Activated naive CD4-positive, alpha-beta T cell treated with anti-CD3 and anti-CD28 coated beads for 36 hours (primary cell): ENCODE measurements around the gene FRS3. TPM values are rescaled to one million over a fixed set of nuclear protein-coding genes. Genes with fewer than 3 reads are reported as not detected.
"Not testable (repeated sequence)": the region's sequence is repeated elsewhere in the genome, so short reads cannot be mapped to it uniquely, and the experiment has no call there.

Experiments
- CTCF ChIA-PET: fragments of 350-600 bp; sonication (Branson Sonifier 250); formaldehyde crosslinking; loops from one replicate; lab custom pipeline; 2021; ENCODE audit warnings: antibody characterized with exemption; lab: Charles Lee
- DNase-seq: peaks from one replicate; pipeline ENCODE4 v3.0.0-alpha.2; 2020
- H3K27ac Mint-ChIP-seq: one replicate; pipeline ENCODE4 v1.8.0; 2021; ENCODE audit warnings: mild to moderate bottlenecking, mixed read lengths
- H3K27me3 Mint-ChIP-seq: one replicate; pipeline ENCODE4 v1.8.0; 2021; ENCODE audit warnings: low read depth, mixed read lengths
- H3K36me3 Mint-ChIP-seq: one replicate; pipeline ENCODE4 v1.8.0; 2021; ENCODE audit warnings: low read depth, mixed read lengths
- H3K4me1 Mint-ChIP-seq: one replicate; pipeline ENCODE4 v1.8.0; 2021; ENCODE audit warnings: low read depth, mixed read lengths
- H3K4me3 Mint-ChIP-seq: one replicate; pipeline ENCODE4 v1.8.0; 2021; ENCODE audit warnings: mild to moderate bottlenecking, moderate library complexity, mixed read lengths
- H3K9me3 Mint-ChIP-seq: one replicate; pipeline ENCODE4 v1.8.0; 2021; ENCODE audit warnings: mixed read lengths
- intact Hi-C: fragments of 100-400 bp; cut with micrococcal nuclease; formaldehyde crosslinking; loops from one replicate; pipeline ENCODE4 v1.15.1; 2023
- total RNA-seq, 2 experiments: library from RNA; stranded (reverse); gene quantifications; one replicate each; pipeline ENCODE4 v1.2.3, GENCODE V29; 2021

Gene FRS3
- total RNA-seq, 2 experiments from 2014 or later: 4.0 to 4.2 TPM

GRCh38 chr6:41811946-41812345 is 32.2 kb upstream of the FRS3 start:
- H3K4me1 Mint-ChIP-seq, H3K27me3 Mint-ChIP-seq, H3K4me3 Mint-ChIP-seq, DNase-seq, H3K27ac Mint-ChIP-seq, intact Hi-C loops, H3K36me3 Mint-ChIP-seq, H3K9me3 Mint-ChIP-seq, CTCF ChIA-PET: not testable (repeated sequence)

GRCh38 chr6:41811095-41811494 is 31.4 kb upstream of the FRS3 start:
- Mint-ChIP-seq H3K27me3 (no peaks in the 10 kb centered on the region), H3K9me3 (no peaks in the 10 kb centered on the region), H3K27ac (no peak overlapping the region), H3K4me1 (no peaks in the 10 kb centered on the region), H3K36me3 (no peaks in the 10 kb centered on the region), H3K4me3 (no peak overlapping the region)
- no peak for DNase-seq
- intact Hi-C loops: no loop called here
- CTCF ChIA-PET: no interaction called here

GRCh38 chr6:41805830-41806774 is 26.4 kb upstream of the FRS3 start:
- H3K27ac Mint-ChIP-seq: no peak overlapping the region
- no peaks in the 10 kb centered on the region for H3K36me3 Mint-ChIP-seq
- H3K4me1 Mint-ChIP-seq: no peaks in the 10 kb centered on the region
- CTCF ChIA-PET: no interaction called here
- intact Hi-C loops: no loop called here
- H3K9me3 Mint-ChIP-seq: no peaks in the 10 kb centered on the region
- H3K27me3 Mint-ChIP-seq: no peaks in the 10 kb centered on the region
- no peak overlapping the region for H3K4me3 Mint-ChIP-seq
- no peak for DNase-seq

GRCh38 chr6:41801380-41801779 is 21.7 kb upstream of the FRS3 start:
- Mint-ChIP-seq H3K9me3 (no peaks in the 10 kb centered on the region), H3K4me1 (no peaks in the 10 kb centered on the region), H3K27me3 (no peaks in the 10 kb centered on the region), H3K36me3 (no peaks in the 10 kb centered on the region), H3K4me3 (no peak overlapping the region), H3K27ac (no peak overlapping the region)
- DNase-seq: no peak
- intact Hi-C loops: loop anchor here (1.0 kb wide), 1 partner anchor 365 kb away; no protein-coding TSS in a partner anchor
- CTCF ChIA-PET: interaction anchor here (0.6 to 1.9 kb wide), 7 partner anchors 14 to 363 kb away, joined by 3 to 6 read pairs (median 4); partner anchors contain the start of genes TAF8 and TOMM6

GRCh38 chr6:41799559-41799911 is 19.8 kb upstream of the FRS3 start:
- Mint-ChIP-seq H3K36me3 (no peaks in the 10 kb centered on the region), H3K9me3 (no peaks in the 10 kb centered on the region), H3K4me3 (no peak overlapping the region), H3K4me1 (no peaks in the 10 kb centered on the region), H3K27ac (no peak overlapping the region), H3K27me3 (no peaks in the 10 kb centered on the region)
- CTCF ChIA-PET: interaction anchor here (1.7 to 1.9 kb wide), 2 partner anchors 11 to 244 kb away, joined by 6 to 7 read pairs; partner anchors contain the start of gene TOMM6
- intact Hi-C loops: no loop called here
- DNase-seq: no peak

- Mint-ChIP-seq H3K4me3 (no peak overlapping the region), H3K9me3 (no peaks in the 10 kb centered on the region), H3K36me3 (no peaks in the 10 kb centered on the region), H3K4me1 (no peaks in the 10 kb centered on the region), H3K27me3 (no peaks in the 10 kb centered on the region), H3K27ac (no peak overlapping the region)
- CTCF ChIA-PET: interaction anchor here (1.7 kb wide), 1 partner anchor 11 kb away, joined by 7 read pairs; the partner anchor contains the start of gene TOMM6
- intact Hi-C loops: no loop called here
- DNase-seq: no peak
Observed at GRCh38 chr6:41798901-41799558, 19.3 kb upstream of the FRS3 start.

- no peak overlapping the region for H3K27ac Mint-ChIP-seq
- CTCF ChIA-PET: no interaction called here
- DNase-seq: no peak
- H3K36me3 Mint-ChIP-seq: peaks cover 6% of the 10 kb centered on the region
- intact Hi-C loops: no loop called here
- no peaks in the 10 kb centered on the region for H3K27me3 Mint-ChIP-seq
- peaks cover 6% of the 10 kb centered on the region for H3K4me1 Mint-ChIP-seq
- no peaks in the 10 kb centered on the region for H3K9me3 Mint-ChIP-seq
- no peak overlapping the region for H3K4me3 Mint-ChIP-seq
Observed at GRCh38 chr6:41796474-41796873, 16.8 kb upstream of the FRS3 start.

- Mint-ChIP-seq H3K4me3 (no peak overlapping the region), H3K4me1 (peaks cover 23% of the 10 kb centered on the region), H3K27ac (peak overlapping the region; percentile 65), H3K9me3 (no peaks in the 10 kb centered on the region), H3K36me3 (peaks cover 25% of the 10 kb centered on the region), H3K27me3 (no peaks in the 10 kb centered on the region)
- CTCF ChIA-PET: interaction anchor here (0.7 to 1.5 kb wide), 2 partner anchors 16 to 312 kb away, joined by 3 to 7 read pairs; no protein-coding TSS in a partner anchor
- DNase-seq: no peak
- intact Hi-C loops: no loop called here
Observed at GRCh38 chr6:41791984-41792383, 12.3 kb upstream of the FRS3 start.

GRCh38 chr6:41791305-41791704 is 11.6 kb upstream of the FRS3 start:
- H3K36me3 Mint-ChIP-seq: peaks cover 25% of the 10 kb centered on the region
- intact Hi-C loops: no loop called here

GRCh38 chr6:41790045-41790444 is 10.3 kb upstream of the FRS3 start:
- intact Hi-C loops: no loop called here
- no peaks in the 10 kb centered on the region for H3K9me3 Mint-ChIP-seq
- no peak for DNase-seq
- no peak overlapping the region for H3K4me3 Mint-ChIP-seq
- peaks cover 24% of the 10 kb centered on the region for H3K4me1 Mint-ChIP-seq
- H3K36me3 Mint-ChIP-seq: peaks cover 25% of the 10 kb centered on the region
- H3K27me3 Mint-ChIP-seq: no peaks in the 10 kb centered on the region
- peak overlapping the region; percentile 50 for H3K27ac Mint-ChIP-seq
- CTCF ChIA-PET: interaction anchor here (0.6 kb wide), 2 partner anchors 57 to 536 kb away, joined by 3 read pairs; no protein-coding TSS in a partner anchor

More at GRCh38 chr6:41791305-41791704, 11.6 kb upstream of the FRS3 start:
- Mint-ChIP-seq H3K27ac (peak overlapping the region; percentile 14), H3K9me3 (no peaks in the 10 kb centered on the region), H3K4me1 (peaks cover 23% of the 10 kb centered on the region), H3K27me3 (no peaks in the 10 kb centered on the region), H3K4me3 (no peak overlapping the region)
- no peak for DNase-seq
- CTCF ChIA-PET: interaction anchor here (1.5 kb wide), 1 partner anchor 16 kb away, joined by 7 read pairs; no protein-coding TSS in a partner anchor

GRCh38 chr6:41789390-41789724 is 9.7 kb upstream of the FRS3 start:
- peaks cover 24% of the 10 kb centered on the region for H3K4me1 Mint-ChIP-seq
- no peaks in the 10 kb centered on the region for H3K27me3 Mint-ChIP-seq
- no peak for DNase-seq
- H3K4me3 Mint-ChIP-seq: peak overlapping the region; percentile 92
- peaks cover 25% of the 10 kb centered on the region for H3K36me3 Mint-ChIP-seq
- intact Hi-C loops: loop anchor here (5.0 to 10.0 kb wide), 5 partner anchors 148 to 993 kb away; partner anchors contain the start of genes BICRAL, TBCC, TRERF1 and UBR2
- no peaks in the 10 kb centered on the region for H3K9me3 Mint-ChIP-seq
- H3K27ac Mint-ChIP-seq: peak overlapping the region; percentile 36
- CTCF ChIA-PET: interaction anchor here (0.6 kb wide), 1 partner anchor 58 kb away, joined by 3 read pairs; no protein-coding TSS in a partner anchor
